Measurements from ENCODE around the gene PLA2G15. TPM values are rescaled to one million over a fixed set of nuclear protein-coding genes. Genes with fewer than 3 reads are reported as not detected.

PLA2G15 gene, protein sequence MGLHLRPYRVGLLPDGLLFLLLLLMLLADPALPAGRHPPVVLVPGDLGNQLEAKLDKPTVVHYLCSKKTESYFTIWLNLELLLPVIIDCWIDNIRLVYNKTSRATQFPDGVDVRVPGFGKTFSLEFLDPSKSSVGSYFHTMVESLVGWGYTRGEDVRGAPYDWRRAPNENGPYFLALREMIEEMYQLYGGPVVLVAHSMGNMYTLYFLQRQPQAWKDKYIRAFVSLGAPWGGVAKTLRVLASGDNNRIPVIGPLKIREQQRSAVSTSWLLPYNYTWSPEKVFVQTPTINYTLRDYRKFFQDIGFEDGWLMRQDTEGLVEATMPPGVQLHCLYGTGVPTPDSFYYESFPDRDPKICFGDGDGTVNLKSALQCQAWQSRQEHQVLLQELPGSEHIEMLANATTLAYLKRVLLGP
- total RNA-seq (14.9 and 28.7 TPM in 2 replicates), polyA plus RNA-seq (19.6 and 22.2 TPM in 2 replicates), polyA minus RNA-seq (ENCODE audit: low replicate concordance) (42.2 and 49.7 TPM in 2 replicates)
- 21.6 and 22.2 TPM in 2 replicates for polyA plus RNA-seq (2012)

DNA sequence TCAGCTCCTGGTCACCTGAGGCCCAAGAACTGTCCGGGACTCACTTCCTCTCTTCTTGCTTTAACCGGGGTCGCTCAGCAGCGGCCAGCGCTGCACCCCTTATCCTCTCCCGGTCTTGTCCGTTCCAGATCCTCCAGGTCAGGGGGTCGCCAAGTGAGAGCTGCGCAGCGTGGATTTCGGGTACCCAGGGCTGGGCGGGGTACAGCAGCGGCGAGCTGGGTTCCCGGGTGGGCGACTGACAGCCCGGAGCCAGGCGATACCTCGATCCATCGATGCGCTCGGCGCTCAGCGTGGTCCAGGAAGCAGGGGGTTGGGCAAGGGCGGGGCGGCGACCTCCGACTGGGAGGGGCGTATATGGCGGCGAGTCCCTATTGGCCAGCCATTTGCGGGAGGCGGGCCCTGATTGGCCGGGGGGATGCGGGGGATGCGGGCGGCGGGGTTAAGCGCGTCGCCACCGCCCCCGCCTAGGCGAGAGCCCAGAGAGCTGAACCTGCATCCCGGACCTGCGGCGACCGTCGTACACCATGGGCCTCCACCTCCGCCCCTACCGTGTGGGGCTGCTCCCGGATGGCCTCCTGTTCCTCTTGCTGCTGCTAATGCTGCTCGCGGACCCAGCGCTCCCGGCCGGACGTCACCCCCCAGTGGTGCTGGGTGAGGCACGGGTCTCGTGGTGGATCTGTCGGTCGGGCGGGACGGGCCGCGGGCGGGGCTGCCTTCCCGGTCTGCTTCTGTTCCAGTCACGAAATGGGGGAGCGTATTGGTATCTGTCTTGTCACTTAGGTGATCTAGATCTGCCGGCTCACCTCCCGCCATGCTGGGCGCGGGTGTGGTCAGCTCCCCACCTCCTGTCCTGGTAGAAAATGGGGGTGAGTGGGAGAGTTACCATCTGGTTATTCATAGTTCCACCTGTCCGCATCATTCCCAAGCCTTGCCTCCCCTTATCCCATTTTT, at the start of gene PLA2G15:
TSS of gene PLA2G15 (plus strand) at position 471 of the 951 bp plus-strand sequence. CDS start at position 525, 54 bp downstream.
- TF ChIP-seq, protein P1, sequence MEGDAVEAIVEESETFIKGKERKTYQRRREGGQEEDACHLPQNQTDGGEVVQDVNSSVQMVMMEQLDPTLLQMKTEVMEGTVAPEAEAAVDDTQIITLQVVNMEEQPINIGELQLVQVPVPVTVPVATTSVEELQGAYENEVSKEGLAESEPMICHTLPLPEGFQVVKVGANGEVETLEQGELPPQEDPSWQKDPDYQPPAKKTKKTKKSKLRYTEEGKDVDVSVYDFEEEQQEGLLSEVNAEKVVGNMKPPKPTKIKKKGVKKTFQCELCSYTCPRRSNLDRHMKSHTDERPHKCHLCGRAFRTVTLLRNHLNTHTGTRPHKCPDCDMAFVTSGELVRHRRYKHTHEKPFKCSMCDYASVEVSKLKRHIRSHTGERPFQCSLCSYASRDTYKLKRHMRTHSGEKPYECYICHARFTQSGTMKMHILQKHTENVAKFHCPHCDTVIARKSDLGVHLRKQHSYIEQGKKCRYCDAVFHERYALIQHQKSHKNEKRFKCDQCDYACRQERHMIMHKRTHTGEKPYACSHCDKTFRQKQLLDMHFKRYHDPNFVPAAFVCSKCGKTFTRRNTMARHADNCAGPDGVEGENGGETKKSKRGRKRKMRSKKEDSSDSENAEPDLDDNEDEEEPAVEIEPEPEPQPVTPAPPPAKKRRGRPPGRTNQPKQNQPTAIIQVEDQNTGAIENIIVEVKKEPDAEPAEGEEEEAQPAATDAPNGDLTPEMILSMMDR (conservative IDR thresholded peaks at IDR 0.05 in 1 of 2, IDR thresholded peaks at IDR 0.05 in 1 of 2; ENCODE audit: low read depth in 1 of 2, low read length in 2 of 2), result no peak
- TF ChIP-seq EZH2 (IDR thresholded peaks at IDR 0.05; ENCODE audit: low read length, missing control alignments), result no peak
- H2AFZ ChIP-seq (ENCODE audit: low read length), result peak within 1 kb of the TSS; percentile 98
- H3K27me3 ChIP-seq (ENCODE audit: control insufficient read depth, insufficient read depth, low read length), result no peaks in the 10 kb centered on the region
- H4K20me1 ChIP-seq (ENCODE audit: control insufficient read depth, extremely low read depth, insufficient read depth, low read length), result no peaks in the 10 kb centered on the region
- no peaks in the 10 kb centered on the region for H3K36me3 ChIP-seq (ENCODE audit: control insufficient read depth, insufficient read depth, low read length)
- H3K9me3 ChIP-seq (ENCODE audit: control insufficient read depth, insufficient read depth, low read depth, low read length), result no peaks in the 10 kb centered on the region
- H3K27ac ChIP-seq (ENCODE audit: insufficient read depth, low read length), result peak within 1 kb of the TSS; percentile 61
- H3K4me3 ChIP-seq (replicated peaks in 1 of 4; ENCODE audit: control extremely low read depth in 1 of 4, insufficient read depth in 1 of 4, low read depth in 3 of 4, low read length in 4 of 4), result peak within 1 kb of the TSS; percentile 78 to 99 (median 88)
- H3K4me2 ChIP-seq (ENCODE audit: extremely low read depth, insufficient read depth, low read length), result peak within 1 kb of the TSS; percentile 99
- DNase-seq (ENCODE audit: low read depth in 2 of 2), result peak; percentile 93 to 97
- peak within 1 kb of the TSS; percentile 78 for H3K9ac ChIP-seq (ENCODE audit: insufficient read depth, low read length)
- peaks cover 8% of the 10 kb centered on the region for H3K79me2 ChIP-seq (ENCODE audit: control insufficient read depth, insufficient read depth, low read length)
- peaks cover 7% of the 10 kb centered on the region for H3K4me1 ChIP-seq (ENCODE audit: control insufficient read depth, extremely low read depth, insufficient read depth, low read length)

DNA sequence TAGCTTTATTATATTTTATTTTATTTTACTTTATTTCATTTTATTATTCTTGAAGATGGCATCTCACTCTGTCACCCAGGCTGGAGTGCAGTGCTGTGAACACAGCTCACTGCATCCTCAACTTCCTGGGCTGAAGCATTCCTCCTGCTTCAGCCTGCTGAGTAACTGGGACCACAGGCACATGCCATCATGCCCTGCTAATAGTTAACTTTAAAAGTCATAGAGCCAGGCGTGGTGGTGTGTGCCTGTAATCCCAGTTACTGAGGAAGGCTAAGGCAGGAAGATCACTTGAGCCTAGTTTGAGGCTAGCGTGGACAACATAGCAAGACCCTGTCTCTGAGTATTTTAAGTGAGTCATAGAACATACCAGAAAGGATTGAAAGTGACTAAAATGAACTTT, 47.9 kb upstream of the PLA2G15 start:
- Histone ChIP-seq H3K9ac (ENCODE audit: insufficient read depth, low read length) (no peak overlapping the region), H3K4me3 (replicated peaks in 1 of 4; ENCODE audit: control extremely low read depth in 1 of 4, insufficient read depth in 1 of 4, low read depth in 3 of 4, low read length in 4 of 4) (no peak overlapping the region), H3K36me3 (ENCODE audit: control insufficient read depth, insufficient read depth, low read length) (no peaks in the 10 kb centered on the region), H3K79me2 (ENCODE audit: control insufficient read depth, insufficient read depth, low read length) (no peaks in the 10 kb centered on the region), H3K27ac (ENCODE audit: insufficient read depth, low read length) (no peak overlapping the region), H3K4me2 (ENCODE audit: extremely low read depth, insufficient read depth, low read length) (no peak overlapping the region), H3K9me3 (ENCODE audit: control insufficient read depth, insufficient read depth, low read depth, low read length) (no peaks in the 10 kb centered on the region), H3K27me3 (ENCODE audit: control insufficient read depth, insufficient read depth, low read length) (no peaks in the 10 kb centered on the region), H2AFZ (ENCODE audit: low read length) (no peak overlapping the region), H4K20me1 (ENCODE audit: control insufficient read depth, extremely low read depth, insufficient read depth, low read length) (no peaks in the 10 kb centered on the region), H3K4me1 (ENCODE audit: control insufficient read depth, extremely low read depth, insufficient read depth, low read length) (peaks cover 2% of the 10 kb centered on the region)
- DNase-seq (ENCODE audit: low read depth in 2 of 2), result peak in 1 of 2 donors; percentile 47
- no peak for TF ChIP-seq EZH2 (IDR thresholded peaks at IDR 0.05; ENCODE audit: low read length, missing control alignments)
- TF ChIP-seq, protein P1 (conservative IDR thresholded peaks at IDR 0.05 in 1 of 2, IDR thresholded peaks at IDR 0.05 in 1 of 2; ENCODE audit: low read depth in 1 of 2, low read length in 2 of 2), result no peak

Data from fibroblast of lung (primary cell).